HCT116 (cell line): ENCODE results near the gene IL31RA.

Experiments
- TF ChIP-seq, protein P1 (sequence below), 3 experiments: fragments of 200-600 bp in 1 of 3; sonication (generic) in 1 of 3; IDR thresholded peaks in 2 of 3; conservative IDR thresholded peaks in 1 of 3; 2 replicates each; pipeline ENCODE4 v1.5.1; 2012 to 2017; ENCODE audit warnings: low read depth in 2 of 3, low read length in 2 of 3, antibody characterized with exemption in 1 of 3, borderline replicate concordance in 1 of 3, control low read depth in 1 of 3, mild to moderate bottlenecking in 1 of 3, mixed read lengths in 1 of 3, mixed run types in 1 of 3, moderate library complexity in 1 of 3; ENCODE audit not compliant: insufficient read depth in 1 of 3
- TF ChIP-seq, protein P2 (sequence below): IDR thresholded peaks from 2 replicates; pipeline ENCODE4 v1.6.1; 2011; ENCODE audit warnings: mild to moderate bottlenecking, low read length, moderate library complexity; ENCODE audit not compliant: insufficient replicate concordance; ENCODE audit errors: extremely low read depth

GRCh38 chr5:55936100-55936693, 85.0 kb downstream of the IL31RA start:
- TF ChIP-seq, protein P1, sequence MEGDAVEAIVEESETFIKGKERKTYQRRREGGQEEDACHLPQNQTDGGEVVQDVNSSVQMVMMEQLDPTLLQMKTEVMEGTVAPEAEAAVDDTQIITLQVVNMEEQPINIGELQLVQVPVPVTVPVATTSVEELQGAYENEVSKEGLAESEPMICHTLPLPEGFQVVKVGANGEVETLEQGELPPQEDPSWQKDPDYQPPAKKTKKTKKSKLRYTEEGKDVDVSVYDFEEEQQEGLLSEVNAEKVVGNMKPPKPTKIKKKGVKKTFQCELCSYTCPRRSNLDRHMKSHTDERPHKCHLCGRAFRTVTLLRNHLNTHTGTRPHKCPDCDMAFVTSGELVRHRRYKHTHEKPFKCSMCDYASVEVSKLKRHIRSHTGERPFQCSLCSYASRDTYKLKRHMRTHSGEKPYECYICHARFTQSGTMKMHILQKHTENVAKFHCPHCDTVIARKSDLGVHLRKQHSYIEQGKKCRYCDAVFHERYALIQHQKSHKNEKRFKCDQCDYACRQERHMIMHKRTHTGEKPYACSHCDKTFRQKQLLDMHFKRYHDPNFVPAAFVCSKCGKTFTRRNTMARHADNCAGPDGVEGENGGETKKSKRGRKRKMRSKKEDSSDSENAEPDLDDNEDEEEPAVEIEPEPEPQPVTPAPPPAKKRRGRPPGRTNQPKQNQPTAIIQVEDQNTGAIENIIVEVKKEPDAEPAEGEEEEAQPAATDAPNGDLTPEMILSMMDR (IDR thresholded peaks at IDR 0.05 in 2 of 3, conservative IDR thresholded peaks at IDR 0.05 in 1 of 3; ENCODE audit: borderline replicate concordance in 1 of 3, insufficient read depth in 1 of 3, low read depth in 2 of 3, low read length in 2 of 3) = peak; percentile 95 to 99 (median 98)
- TF ChIP-seq, protein P2, sequence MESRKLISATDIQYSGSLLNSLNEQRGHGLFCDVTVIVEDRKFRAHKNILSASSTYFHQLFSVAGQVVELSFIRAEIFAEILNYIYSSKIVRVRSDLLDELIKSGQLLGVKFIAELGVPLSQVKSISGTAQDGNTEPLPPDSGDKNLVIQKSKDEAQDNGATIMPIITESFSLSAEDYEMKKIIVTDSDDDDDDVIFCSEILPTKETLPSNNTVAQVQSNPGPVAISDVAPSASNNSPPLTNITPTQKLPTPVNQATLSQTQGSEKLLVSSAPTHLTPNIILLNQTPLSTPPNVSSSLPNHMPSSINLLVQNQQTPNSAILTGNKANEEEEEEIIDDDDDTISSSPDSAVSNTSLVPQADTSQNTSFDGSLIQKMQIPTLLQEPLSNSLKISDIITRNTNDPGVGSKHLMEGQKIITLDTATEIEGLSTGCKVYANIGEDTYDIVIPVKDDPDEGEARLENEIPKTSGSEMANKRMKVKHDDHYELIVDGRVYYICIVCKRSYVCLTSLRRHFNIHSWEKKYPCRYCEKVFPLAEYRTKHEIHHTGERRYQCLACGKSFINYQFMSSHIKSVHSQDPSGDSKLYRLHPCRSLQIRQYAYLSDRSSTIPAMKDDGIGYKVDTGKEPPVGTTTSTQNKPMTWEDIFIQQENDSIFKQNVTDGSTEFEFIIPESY = no peak
